ENCODE results near the gene SYNM. TPM values are rescaled to one million over a fixed set of nuclear protein-coding genes. Genes with fewer than 3 reads are reported as not detected.

SYNM gene
- total and polyA plus RNA-seq, 7 donors: 0.69 to 1,357 (median 731) TPM

- Histone ChIP-seq H3K4me3 (peak overlapping the region in 1 of 4 donors; percentile 6), H3K4me1 (peaks cover 0 to 91% (median 87%) of the 10 kb centered on the region in 4 donors), H3K36me3 (peaks cover 37 to 98% (median 63%) of the 10 kb centered on the region in 4 donors), H3K9me3 (no peaks in the 10 kb centered on the region), H3K27ac (peak overlapping the region; percentile 90 to 100 (median 96)), H3K27me3 (no peaks in the 10 kb centered on the region)
- DNase-seq: peak; percentile 68
- intact Hi-C loops (cut with DNase I): loop anchor here (5.0 kb wide), 1 partner anchor 35 kb away; no protein-coding TSS in a partner anchor
- 91% methylated on average over 18 of the region's 18 CpGs for WGBS, 2 donors
- TF ChIP-seq POLR2AphosphoS5 (IDR thresholded peaks at IDR 0.05) (peak in 3 of 4 donors; percentile 21 to 51 (median 40)), EP300 (IDR thresholded peaks at IDR 0.05) (no peak), CTCF (IDR thresholded peaks at IDR 0.05) (no peak), POLR2A (IDR thresholded peaks at IDR 0.05) (no peak)
These were observed 27.9 kb downstream of the SYNM start for GRCh38 chr15:99132634-99133287.

GRCh38 chr15:99134317-99134821, 29.5 kb downstream of the SYNM start:
- WGBS, 2 donors: 90 to 92% methylated on average over 11 of the region's 11 CpGs
- Histone ChIP-seq H3K36me3 (peaks cover 36 to 85% (median 53%) of the 10 kb centered on the region in 4 donors), H3K27me3 (no peaks in the 10 kb centered on the region), H3K27ac (peak overlapping the region; percentile 90 to 100 (median 96)), H3K9me3 (no peaks in the 10 kb centered on the region), H3K4me1 (peaks cover 0 to 80% (median 72%) of the 10 kb centered on the region in 4 donors), H3K4me3 (no peak overlapping the region)
- DNase-seq: no peak
- intact Hi-C loops (cut with DNase I): loop anchor here (5.0 kb wide), 1 partner anchor 33 kb away; no protein-coding TSS in a partner anchor
- TF ChIP-seq POLR2AphosphoS5 (IDR thresholded peaks at IDR 0.05): peak in 2 of 4 donors; percentile 3 to 48
- TF ChIP-seq POLR2A (IDR thresholded peaks at IDR 0.05): no peak
- no peak for TF ChIP-seq EP300 (IDR thresholded peaks at IDR 0.05)
- no peak for TF ChIP-seq CTCF (IDR thresholded peaks at IDR 0.05)

- Histone ChIP-seq H3K4me3 (no peak overlapping the region), H3K9me3 (no peaks in the 10 kb centered on the region), H3K27me3 (no peaks in the 10 kb centered on the region), H3K36me3 (peaks cover 29 to 77% (median 47%) of the 10 kb centered on the region in 4 donors), H3K27ac (peak overlapping the region; percentile 90 to 100 (median 96)), H3K4me1 (peaks cover 0 to 71% (median 67%) of the 10 kb centered on the region in 4 donors)
- TF ChIP-seq POLR2AphosphoS5 (IDR thresholded peaks at IDR 0.05): peak in 2 of 4 donors; percentile 4 to 23
- no peak for TF ChIP-seq EP300 (IDR thresholded peaks at IDR 0.05)
- intact Hi-C loops (cut with DNase I): no loop called here
- 74 to 76% methylated on average over 4 of the region's 4 CpGs for WGBS, 2 donors
- DNase-seq: no peak
These were observed 30.3 kb downstream of the SYNM start for GRCh38 chr15:99135194-99135593.

- peaks cover 16 to 57% (median 28%) of the 10 kb centered on the region in 4 donors for H3K36me3 ChIP-seq
- intact Hi-C loops (cut with DNase I): no loop called here
- TF ChIP-seq POLR2AphosphoS5 (IDR thresholded peaks at IDR 0.05) (peak; percentile 24 to 70 (median 46)), POLR2A (IDR thresholded peaks at IDR 0.05) (no peak)
- WGBS, 2 donors: 23 to 74% methylated on average over 13 of the region's 13 CpGs
- H3K9me3 ChIP-seq: no peaks in the 10 kb centered on the region
- H3K27ac ChIP-seq: peak overlapping the region; percentile 90 to 100 (median 96)
- no peaks in the 10 kb centered on the region for H3K27me3 ChIP-seq
- H3K4me1 ChIP-seq: peaks cover 0 to 69% (median 56%) of the 10 kb centered on the region in 4 donors
- no peak overlapping the region for H3K4me3 ChIP-seq
- no peak for DNase-seq
These were observed 32.2 kb downstream of the SYNM start for GRCh38 chr15:99137111-99137546.

GRCh38 chr15:99137877-99138276, 33.0 kb downstream of the SYNM start:
- Histone ChIP-seq H3K36me3 (peaks cover 16 to 50% (median 23%) of the 10 kb centered on the region in 4 donors), H3K9me3 (no peaks in the 10 kb centered on the region), H3K4me1 (peaks cover 0 to 69% (median 56%) of the 10 kb centered on the region in 4 donors), H3K27ac (peak overlapping the region; percentile 90 to 100 (median 96)), H3K4me3 (no peak overlapping the region), H3K27me3 (no peaks in the 10 kb centered on the region)
- intact Hi-C loops (cut with DNase I): no loop called here
- WGBS, 2 donors: 85 to 96% methylated on average over 5 of the region's 5 CpGs
- peak in 2 of 4 donors; percentile 4 to 18 for TF ChIP-seq POLR2AphosphoS5 (IDR thresholded peaks at IDR 0.05)
- TF ChIP-seq CTCF (IDR thresholded peaks at IDR 0.05): no peak
- no peak for TF ChIP-seq EP300 (IDR thresholded peaks at IDR 0.05)
- TF ChIP-seq POLR2A (IDR thresholded peaks at IDR 0.05): no peak
- peak; percentile 53 for DNase-seq
